OCI-LY1 (cell line): ENCODE data around the gene MAP7D2.

Experiments used
- EZH2 ChIP-seq: fragments of 200-600 bp; sonication (generic), shearing (Covaris generic); IDR thresholded peaks from 2 replicates; pipeline ENCODE4 v1.8.0; 2017; ENCODE audit warnings: borderline replicate concordance, mixed run types, mild to moderate bottlenecking, antibody characterized with exemption, low read length, moderate library complexity, mixed read lengths
- TF ChIP-seq, protein P1 (sequence below): fragments of 200-600 bp; sonication (generic), shearing (Covaris generic); IDR thresholded peaks from 2 replicates; pipeline ENCODE4 v1.5.1; 2017; ENCODE audit warnings: mild to moderate bottlenecking, antibody characterized with exemption, low read length, moderate library complexity, mixed read lengths

GRCh38 chrX:20089845-20090244, 26.9 kb downstream of the MAP7D2 start:
- TF ChIP-seq, protein P1, sequence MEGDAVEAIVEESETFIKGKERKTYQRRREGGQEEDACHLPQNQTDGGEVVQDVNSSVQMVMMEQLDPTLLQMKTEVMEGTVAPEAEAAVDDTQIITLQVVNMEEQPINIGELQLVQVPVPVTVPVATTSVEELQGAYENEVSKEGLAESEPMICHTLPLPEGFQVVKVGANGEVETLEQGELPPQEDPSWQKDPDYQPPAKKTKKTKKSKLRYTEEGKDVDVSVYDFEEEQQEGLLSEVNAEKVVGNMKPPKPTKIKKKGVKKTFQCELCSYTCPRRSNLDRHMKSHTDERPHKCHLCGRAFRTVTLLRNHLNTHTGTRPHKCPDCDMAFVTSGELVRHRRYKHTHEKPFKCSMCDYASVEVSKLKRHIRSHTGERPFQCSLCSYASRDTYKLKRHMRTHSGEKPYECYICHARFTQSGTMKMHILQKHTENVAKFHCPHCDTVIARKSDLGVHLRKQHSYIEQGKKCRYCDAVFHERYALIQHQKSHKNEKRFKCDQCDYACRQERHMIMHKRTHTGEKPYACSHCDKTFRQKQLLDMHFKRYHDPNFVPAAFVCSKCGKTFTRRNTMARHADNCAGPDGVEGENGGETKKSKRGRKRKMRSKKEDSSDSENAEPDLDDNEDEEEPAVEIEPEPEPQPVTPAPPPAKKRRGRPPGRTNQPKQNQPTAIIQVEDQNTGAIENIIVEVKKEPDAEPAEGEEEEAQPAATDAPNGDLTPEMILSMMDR: no peak
- no peak for TF ChIP-seq EZH2
